Liver (tissue), 9 donors: Measurements from ENCODE around the gene FBXW7. TPM values are rescaled to one million over a fixed set of nuclear protein-coding genes. Genes with fewer than 3 reads are reported as not detected.

Source experiments
- DNase-seq: peaks from one replicate; pipeline ENCODE4 v3.0.0-alpha.2; 2017; ENCODE audit warnings: low spot score
- H3K27ac ChIP-seq, 2 donors: one replicate each; pipeline ENCODE4 v1.7.0; 2013; ENCODE audit warnings: inconsistent platforms in 2 of 2, low read length in 2 of 2, control low read depth in 1 of 2, low read depth in 1 of 2, mild to moderate bottlenecking in 1 of 2
- H3K27me3 ChIP-seq, 4 donors: one replicate each; pipeline versions ENCODE4 v1.6.1 to v1.7.0; 2013; ENCODE audit warnings: low read length in 3 of 4, inconsistent platforms in 1 of 4, mild to moderate bottlenecking in 1 of 4, moderate library complexity in 1 of 4; ENCODE audit not compliant: control insufficient read depth in 4 of 4, insufficient read depth in 4 of 4
- H3K36me3 ChIP-seq, 4 donors: one replicate each; pipeline versions ENCODE4 v1.6.1 to v1.7.0; 2013; ENCODE audit warnings: low read length in 3 of 4, mild to moderate bottlenecking in 3 of 4, low read depth in 1 of 4, moderate library complexity in 1 of 4; ENCODE audit not compliant: control insufficient read depth in 4 of 4, insufficient read depth in 3 of 4
- H3K4me1 ChIP-seq, 4 donors: one replicate each; pipeline versions ENCODE4 v1.6.1 to v1.7.0; 2013; ENCODE audit warnings: low read length in 3 of 4, mild to moderate bottlenecking in 3 of 4, moderate library complexity in 1 of 4; ENCODE audit not compliant: control insufficient read depth in 4 of 4, insufficient read depth in 4 of 4
- H3K4me3 ChIP-seq, 3 donors: one replicate each; pipeline versions ENCODE4 v1.6.1 to v1.7.0; 2013; ENCODE audit warnings: low read length in 3 of 3, control low read depth in 1 of 3, low read depth in 1 of 3, mild to moderate bottlenecking in 1 of 3
- H3K9ac ChIP-seq, 2 donors: one replicate each; pipeline ENCODE4 v1.7.0; 2013; ENCODE audit warnings: low read length in 2 of 2, mild to moderate bottlenecking in 2 of 2, moderate library complexity in 2 of 2, control low read depth in 1 of 2, low read depth in 1 of 2
- H3K9me3 ChIP-seq, 4 donors: one replicate each; pipeline versions ENCODE4 v1.6.1 to v1.7.0; 2013; ENCODE audit warnings: low read length in 3 of 4; ENCODE audit not compliant: control insufficient read depth in 4 of 4
- EGR1 ChIP-seq, 2 donors: IDR thresholded peaks; 2 replicates each; pipeline ENCODE4 v1.6.1; 2016 to 2018; ENCODE audit warnings: antibody characterized with exemption in 2 of 2, low read depth in 2 of 2
- FOXA1 ChIP-seq: IDR thresholded peaks from 2 replicates; pipeline ENCODE4 v1.6.1; 2016; ENCODE audit warnings: antibody characterized with exemption
- FOXA2 ChIP-seq: IDR thresholded peaks from 2 replicates; pipeline ENCODE4 v1.6.1; 2016; ENCODE audit warnings: antibody characterized with exemption
- GABPA ChIP-seq, 2 donors: IDR thresholded peaks in 1 of 2; conservative IDR thresholded peaks in 1 of 2; 2 replicates each; pipeline ENCODE4 v1.6.1; 2016; ENCODE audit warnings: antibody characterized with exemption in 2 of 2, mild to moderate bottlenecking in 1 of 2, moderate library complexity in 1 of 2
- HNF4A ChIP-seq, 2 donors: conservative IDR thresholded peaks; 2 replicates each; pipeline ENCODE4 v1.6.1; 2016; ENCODE audit warnings: antibody characterized with exemption in 2 of 2, mild to moderate bottlenecking in 2 of 2
- HNF4G ChIP-seq: IDR thresholded peaks from 2 replicates; pipeline ENCODE4 v1.6.1; 2016; ENCODE audit warnings: antibody characterized with exemption
- JUND ChIP-seq, 2 donors: IDR thresholded peaks; 2 replicates each; pipeline ENCODE4 v1.6.1; 2016; ENCODE audit warnings: antibody characterized with exemption in 2 of 2
- NR2F2 ChIP-seq: IDR thresholded peaks from 2 replicates; pipeline ENCODE4 v1.6.1; 2016; ENCODE audit warnings: antibody characterized with exemption
- RAD21 ChIP-seq, 2 donors: IDR thresholded peaks; 2 replicates each; pipeline ENCODE4 v1.6.1; 2016; ENCODE audit warnings: antibody characterized with exemption in 2 of 2, mild to moderate bottlenecking in 2 of 2
- RXRA ChIP-seq, 2 donors: IDR thresholded peaks; 2 replicates each; pipeline ENCODE4 v1.6.1; 2017 to 2018; ENCODE audit warnings: antibody characterized with exemption in 2 of 2, mild to moderate bottlenecking in 1 of 2
- SP1 ChIP-seq: IDR thresholded peaks from 2 replicates; pipeline ENCODE4 v1.6.1; 2018; ENCODE audit warnings: antibody characterized with exemption, mild to moderate bottlenecking
- TAF1 ChIP-seq: conservative IDR thresholded peaks from 2 replicates; pipeline ENCODE4 v1.6.1; 2016; ENCODE audit warnings: antibody characterized with exemption, mild to moderate bottlenecking
- YY1 ChIP-seq: IDR thresholded peaks from 2 replicates; pipeline ENCODE4 v1.6.1; 2016; ENCODE audit warnings: antibody characterized with exemption, mild to moderate bottlenecking
- WGBS: extraction: QIAGEN DNeasy Blood & Tissue Kit; methylation state at CpG from one replicate; pipeline ENCODE4 v1.1.7; 2013; 5-methylcytosine and 5-hydroxymethylcytosine counted together
- polyA plus RNA-seq, 2 donors: library from polyadenylated mRNA; stranded (reverse) in 1 of 2; unstranded in 1 of 2; fragments of 200-250 nt in 1 of 2; fragments of >200 nt in 1 of 2; fragmentation: Nextera tagmentation in 1 of 2; extraction: Ambion mirVana in 1 of 2; gene quantifications; one replicate each; pipeline versions ENCODE4 v1.2.1 to v1.2.3, GENCODE V29; 2013 to 2015
- total RNA-seq, 2 donors: library from RNA; depleted of rRNA; stranded (reverse); fragments of >200 nt; gene quantifications; one replicate each; pipeline ENCODE4 v1.2.3, GENCODE V29; 2014
- TF ChIP-seq, protein P1 (sequence below): IDR thresholded peaks from 2 replicates; pipeline ENCODE4 v1.6.1; 2016; ENCODE audit warnings: antibody characterized with exemption
- TF ChIP-seq, protein P2 (sequence below): IDR thresholded peaks from 2 replicates; pipeline ENCODE4 v1.6.1; 2016; ENCODE audit warnings: antibody characterized with exemption, mild to moderate bottlenecking
- TF ChIP-seq, protein P3 (sequence below): fragments of 150-350 bp; IDR thresholded peaks from 2 replicates; pipeline ENCODE4 v1.5.1; 2017; ENCODE audit warnings: improper control_type of control experiment, low read depth, low read length; ENCODE audit not compliant: missing input control
- TF ChIP-seq, protein P4 (sequence below): IDR thresholded peaks from 2 replicates; pipeline ENCODE4 v1.6.1; 2016; ENCODE audit warnings: antibody characterized with exemption
- TF ChIP-seq, protein P5 (sequence below): IDR thresholded peaks from 2 replicates; pipeline ENCODE4 v1.6.1; 2016; ENCODE audit warnings: antibody characterized with exemption
- donor health status: healthy.
- donor health status: healthy.
- donor health status: healthy.
- donor health status: healthy.
- donor health status: healthy.

The FBXW7 gene
- total and polyA plus RNA-seq, 4 donors = 4.0 to 56.9 (median 16.1) TPM

DNA sequence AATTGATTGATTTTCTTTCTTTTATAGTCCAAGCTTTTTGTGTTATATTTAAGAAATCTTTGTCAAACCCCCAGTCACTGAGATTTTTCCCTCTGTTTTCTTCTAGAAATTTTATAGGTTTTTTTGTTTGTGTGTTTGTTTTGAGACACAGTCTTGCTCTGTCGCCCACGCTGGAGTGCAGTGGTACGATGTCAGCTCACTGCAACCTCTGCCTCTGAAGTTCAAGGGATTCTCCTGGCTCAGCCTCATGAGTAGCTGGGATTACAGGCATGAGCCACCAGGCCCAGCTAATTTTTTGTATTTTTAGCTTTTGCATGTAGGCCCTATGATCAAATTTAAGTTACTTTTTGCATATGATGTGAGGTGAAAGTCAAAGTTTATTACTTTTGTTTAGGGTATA is 20.9 kb upstream of the FBXW7 start:
- WGBS = 66% methylated on average over 3 of the region's 3 CpGs
- no peak overlapping the region for H3K9ac ChIP-seq
- H3K4me3 ChIP-seq = no peak overlapping the region
- no peak overlapping the region for H3K27ac ChIP-seq
- no peaks in the 10 kb centered on the region for H3K4me1 ChIP-seq
- H3K9me3 ChIP-seq = no peaks in the 10 kb centered on the region
- H3K36me3 ChIP-seq = no peaks in the 10 kb centered on the region
- H3K27me3 ChIP-seq = no peaks in the 10 kb centered on the region
- no peak for DNase-seq
- TF ChIP-seq FOXA1 (no peak), HNF4G (no peak), NR2F2 (no peak), FOXA2 (no peak), HNF4A (conservative IDR thresholded peaks at IDR 0.05) (no peak), TAF1 (no peak), EGR1 (IDR thresholded peaks at IDR 0.05; ENCODE audit: low read depth in 2 of 2) (no peak), SP1 (no peak), GABPA (IDR thresholded peaks at IDR 0.05 in 1 of 2, conservative IDR thresholded peaks at IDR 0.05 in 1 of 2) (no peak), YY1 (no peak), JUND (IDR thresholded peaks at IDR 0.05) (no peak), RAD21 (IDR thresholded peaks at IDR 0.05) (no peak), RXRA (IDR thresholded peaks at IDR 0.05) (no peak)
- TF ChIP-seq, protein P1, sequence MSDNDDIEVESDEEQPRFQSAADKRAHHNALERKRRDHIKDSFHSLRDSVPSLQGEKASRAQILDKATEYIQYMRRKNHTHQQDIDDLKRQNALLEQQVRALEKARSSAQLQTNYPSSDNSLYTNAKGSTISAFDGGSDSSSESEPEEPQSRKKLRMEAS = no peak
- TF ChIP-seq, protein P2, sequence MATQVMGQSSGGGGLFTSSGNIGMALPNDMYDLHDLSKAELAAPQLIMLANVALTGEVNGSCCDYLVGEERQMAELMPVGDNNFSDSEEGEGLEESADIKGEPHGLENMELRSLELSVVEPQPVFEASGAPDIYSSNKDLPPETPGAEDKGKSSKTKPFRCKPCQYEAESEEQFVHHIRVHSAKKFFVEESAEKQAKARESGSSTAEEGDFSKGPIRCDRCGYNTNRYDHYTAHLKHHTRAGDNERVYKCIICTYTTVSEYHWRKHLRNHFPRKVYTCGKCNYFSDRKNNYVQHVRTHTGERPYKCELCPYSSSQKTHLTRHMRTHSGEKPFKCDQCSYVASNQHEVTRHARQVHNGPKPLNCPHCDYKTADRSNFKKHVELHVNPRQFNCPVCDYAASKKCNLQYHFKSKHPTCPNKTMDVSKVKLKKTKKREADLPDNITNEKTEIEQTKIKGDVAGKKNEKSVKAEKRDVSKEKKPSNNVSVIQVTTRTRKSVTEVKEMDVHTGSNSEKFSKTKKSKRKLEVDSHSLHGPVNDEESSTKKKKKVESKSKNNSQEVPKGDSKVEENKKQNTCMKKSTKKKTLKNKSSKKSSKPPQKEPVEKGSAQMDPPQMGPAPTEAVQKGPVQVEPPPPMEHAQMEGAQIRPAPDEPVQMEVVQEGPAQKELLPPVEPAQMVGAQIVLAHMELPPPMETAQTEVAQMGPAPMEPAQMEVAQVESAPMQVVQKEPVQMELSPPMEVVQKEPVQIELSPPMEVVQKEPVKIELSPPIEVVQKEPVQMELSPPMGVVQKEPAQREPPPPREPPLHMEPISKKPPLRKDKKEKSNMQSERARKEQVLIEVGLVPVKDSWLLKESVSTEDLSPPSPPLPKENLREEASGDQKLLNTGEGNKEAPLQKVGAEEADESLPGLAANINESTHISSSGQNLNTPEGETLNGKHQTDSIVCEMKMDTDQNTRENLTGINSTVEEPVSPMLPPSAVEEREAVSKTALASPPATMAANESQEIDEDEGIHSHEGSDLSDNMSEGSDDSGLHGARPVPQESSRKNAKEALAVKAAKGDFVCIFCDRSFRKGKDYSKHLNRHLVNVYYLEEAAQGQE = no peak
- TF ChIP-seq, protein P3, sequence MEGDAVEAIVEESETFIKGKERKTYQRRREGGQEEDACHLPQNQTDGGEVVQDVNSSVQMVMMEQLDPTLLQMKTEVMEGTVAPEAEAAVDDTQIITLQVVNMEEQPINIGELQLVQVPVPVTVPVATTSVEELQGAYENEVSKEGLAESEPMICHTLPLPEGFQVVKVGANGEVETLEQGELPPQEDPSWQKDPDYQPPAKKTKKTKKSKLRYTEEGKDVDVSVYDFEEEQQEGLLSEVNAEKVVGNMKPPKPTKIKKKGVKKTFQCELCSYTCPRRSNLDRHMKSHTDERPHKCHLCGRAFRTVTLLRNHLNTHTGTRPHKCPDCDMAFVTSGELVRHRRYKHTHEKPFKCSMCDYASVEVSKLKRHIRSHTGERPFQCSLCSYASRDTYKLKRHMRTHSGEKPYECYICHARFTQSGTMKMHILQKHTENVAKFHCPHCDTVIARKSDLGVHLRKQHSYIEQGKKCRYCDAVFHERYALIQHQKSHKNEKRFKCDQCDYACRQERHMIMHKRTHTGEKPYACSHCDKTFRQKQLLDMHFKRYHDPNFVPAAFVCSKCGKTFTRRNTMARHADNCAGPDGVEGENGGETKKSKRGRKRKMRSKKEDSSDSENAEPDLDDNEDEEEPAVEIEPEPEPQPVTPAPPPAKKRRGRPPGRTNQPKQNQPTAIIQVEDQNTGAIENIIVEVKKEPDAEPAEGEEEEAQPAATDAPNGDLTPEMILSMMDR = no peak
- TF ChIP-seq, protein P4, sequence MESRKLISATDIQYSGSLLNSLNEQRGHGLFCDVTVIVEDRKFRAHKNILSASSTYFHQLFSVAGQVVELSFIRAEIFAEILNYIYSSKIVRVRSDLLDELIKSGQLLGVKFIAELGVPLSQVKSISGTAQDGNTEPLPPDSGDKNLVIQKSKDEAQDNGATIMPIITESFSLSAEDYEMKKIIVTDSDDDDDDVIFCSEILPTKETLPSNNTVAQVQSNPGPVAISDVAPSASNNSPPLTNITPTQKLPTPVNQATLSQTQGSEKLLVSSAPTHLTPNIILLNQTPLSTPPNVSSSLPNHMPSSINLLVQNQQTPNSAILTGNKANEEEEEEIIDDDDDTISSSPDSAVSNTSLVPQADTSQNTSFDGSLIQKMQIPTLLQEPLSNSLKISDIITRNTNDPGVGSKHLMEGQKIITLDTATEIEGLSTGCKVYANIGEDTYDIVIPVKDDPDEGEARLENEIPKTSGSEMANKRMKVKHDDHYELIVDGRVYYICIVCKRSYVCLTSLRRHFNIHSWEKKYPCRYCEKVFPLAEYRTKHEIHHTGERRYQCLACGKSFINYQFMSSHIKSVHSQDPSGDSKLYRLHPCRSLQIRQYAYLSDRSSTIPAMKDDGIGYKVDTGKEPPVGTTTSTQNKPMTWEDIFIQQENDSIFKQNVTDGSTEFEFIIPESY = no peak
- TF ChIP-seq, protein P5, sequence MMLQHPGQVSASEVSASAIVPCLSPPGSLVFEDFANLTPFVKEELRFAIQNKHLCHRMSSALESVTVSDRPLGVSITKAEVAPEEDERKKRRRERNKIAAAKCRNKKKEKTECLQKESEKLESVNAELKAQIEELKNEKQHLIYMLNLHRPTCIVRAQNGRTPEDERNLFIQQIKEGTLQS = no peak

DNA sequence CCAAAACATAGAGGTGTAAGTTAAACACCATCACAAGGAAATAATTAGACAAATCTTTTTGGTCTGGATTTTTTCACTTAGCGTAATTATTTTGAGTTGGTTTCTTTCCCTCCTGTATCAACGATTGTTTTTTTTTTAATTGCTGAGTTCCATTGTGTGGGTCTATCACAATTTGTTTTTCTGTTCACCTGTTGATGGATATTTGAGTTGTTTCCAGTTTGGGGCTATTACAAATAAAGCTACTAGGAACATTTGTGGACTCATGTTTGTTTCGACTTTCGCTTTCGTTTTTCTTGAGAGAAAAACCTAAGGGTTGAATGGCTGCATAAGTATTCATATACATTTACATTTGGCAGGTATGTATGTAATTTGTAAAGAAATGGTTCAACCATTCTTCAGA is 20.4 kb upstream of the FBXW7 start:
- TF ChIP-seq, protein P2 = no peak
- no peak for TF ChIP-seq FOXA1
- no peak for TF ChIP-seq RAD21 (IDR thresholded peaks at IDR 0.05)
- TF ChIP-seq RXRA (IDR thresholded peaks at IDR 0.05) = no peak
- TF ChIP-seq YY1 = peak; percentile 19
- TF ChIP-seq, protein P5 = no peak
- no peak overlapping the region for H3K9ac ChIP-seq
- 83% methylated on average over 5 of the region's 5 CpGs for WGBS
- no peak for DNase-seq
- no peaks in the 10 kb centered on the region for H3K4me1 ChIP-seq
- no peak overlapping the region for H3K4me3 ChIP-seq
- H3K27me3 ChIP-seq = no peaks in the 10 kb centered on the region
- no peak overlapping the region for H3K27ac ChIP-seq
- H3K9me3 ChIP-seq = no peaks in the 10 kb centered on the region
- no peaks in the 10 kb centered on the region for H3K36me3 ChIP-seq
